NCI-H2029 treated with DMSO at 0.1 percent for 48 hours (cell line): ENCODE data around the gene NCK2.

Source experiments
- DNase-seq: peaks from one replicate; lab custom pipeline; 2025; lab: John Stamatoyannopoulos, UW

NCK2 gene

GRCh38 chr2:105744909-105745853 lies at the start of gene NCK2:
Gene NCK2 (plus strand): TSS chr2:105744912. CDS start chr2:105855064, 110,152 bp downstream.
- DNase-seq = no peak

GRCh38 chr2:105697781-105698449 lies 46.8 kb upstream of the NCK2 start:
- DNase-seq = no peak

GRCh38 chr2:105698820-105699219 lies 45.9 kb upstream of the NCK2 start:
- no peak for DNase-seq

- no peak for DNase-seq
Observed at GRCh38 chr2:105701042-105701441, 43.7 kb upstream of the NCK2 start.

- DNase-seq = no peak
Observed at GRCh38 chr2:105708697-105709096, 36.0 kb upstream of the NCK2 start.

- no peak for DNase-seq
Observed at GRCh38 chr2:105711394-105711793, 33.3 kb upstream of the NCK2 start.

GRCh38 chr2:105712166-105712915 lies 32.4 kb upstream of the NCK2 start:
- DNase-seq = peak; percentile 29

- no peak for DNase-seq
Observed at GRCh38 chr2:105712981-105713596, 31.6 kb upstream of the NCK2 start.

GRCh38 chr2:105714141-105714540 lies 30.6 kb upstream of the NCK2 start:
- DNase-seq = no peak

GRCh38 chr2:105718846-105719481 lies 25.7 kb upstream of the NCK2 start:
- no peak for DNase-seq

- no peak for DNase-seq
Observed at GRCh38 chr2:105721991-105722511, 22.7 kb upstream of the NCK2 start.

- no peak for DNase-seq
Observed at GRCh38 chr2:105722726-105723297, 21.9 kb upstream of the NCK2 start.

- DNase-seq = no peak
Observed at GRCh38 chr2:105723431-105723830, 21.3 kb upstream of the NCK2 start.

GRCh38 chr2:105725388-105725787 lies 19.3 kb upstream of the NCK2 start:
- DNase-seq = no peak

- DNase-seq = no peak
Observed at GRCh38 chr2:105730170-105730569, 14.5 kb upstream of the NCK2 start.

GRCh38 chr2:105731511-105731910 lies 13.2 kb upstream of the NCK2 start:
- DNase-seq = no peak

- DNase-seq = no peak
Observed at GRCh38 chr2:105732101-105732500, 12.6 kb upstream of the NCK2 start.

- DNase-seq = no peak
Observed at GRCh38 chr2:105732955-105733607, 11.6 kb upstream of the NCK2 start.

GRCh38 chr2:105733875-105734274 lies 10.8 kb upstream of the NCK2 start:
- no peak for DNase-seq

- no peak for DNase-seq
Observed at GRCh38 chr2:105734762-105735538, 9.8 kb upstream of the NCK2 start.
